H1 (cell line): Measurements from ENCODE around the gene BCL2L14. TPM values are rescaled to one million over a fixed set of nuclear protein-coding genes. Genes with fewer than 3 reads are reported as not detected.

ENCODE experiments used
- CTCF ChIA-PET: fragments of 300-600 bp; sonication (Branson Sonifier 250); formaldehyde crosslinking; loops from one replicate; lab custom pipeline; 2021; ENCODE audit not compliant: partially characterized antibody; lab: Charles Lee
- POLR2A ChIA-PET: fragments of 300-600 bp; sonication (Branson Sonifier 250); formaldehyde crosslinking; loops from one replicate; lab custom pipeline; 2021; ENCODE audit warnings: inconsistent platforms; ENCODE audit not compliant: partially characterized antibody; lab: Charles Lee
- DNase-seq, 2 experiments: peaks; one replicate each; pipeline versions ENCODE4 v3.0.0 to v3.0.0-alpha.2; 2010 to 2022; ENCODE audit warnings: low spot score in 2 of 2, low read depth in 1 of 2, mixed read lengths in 1 of 2
- FAIRE-seq: peaks from 2 replicates; lab custom pipeline; 2011; peaks lifted over from hg19 to GRCh38; lab: Jason Lieb, UNC
- H2AFZ ChIP-seq: 2 replicates; pipeline ENCODE4 v1.8.1; 2012; ENCODE audit warnings: low read length, inconsistent platforms
- H2AK5ac ChIP-seq: 2 replicates; pipeline ENCODE4 v1.6.1; 2013; ENCODE audit warnings: low read depth, low read length
- H2BK120ac ChIP-seq: replicated peaks from 2 replicates; pipeline ENCODE3; 2013; ENCODE audit warnings: low read depth, low read length, inconsistent platforms
- H2BK12ac ChIP-seq: 2 replicates; pipeline ENCODE4 v1.6.1; 2013; ENCODE audit warnings: low read depth, low read length
- H2BK15ac ChIP-seq: 2 replicates; pipeline ENCODE4 v1.6.1; 2013; ENCODE audit warnings: low read length
- H2BK20ac ChIP-seq: 2 replicates; pipeline ENCODE4 v1.6.1; 2013; ENCODE audit warnings: low read length
- H2BK5ac ChIP-seq: 2 replicates; pipeline ENCODE4 v1.6.1; 2013; ENCODE audit warnings: low read depth, low read length
- H3K14ac ChIP-seq: 2 replicates; pipeline ENCODE4 v1.6.1; 2013; ENCODE audit warnings: inconsistent platforms; ENCODE audit not compliant: insufficient read length
- H3K18ac ChIP-seq: 2 replicates; pipeline ENCODE4 v1.6.1; 2013; ENCODE audit warnings: low read length; ENCODE audit errors: extremely low read depth
- H3K23ac ChIP-seq: 2 replicates; pipeline ENCODE4 v1.6.1; 2013; ENCODE audit warnings: inconsistent platforms; ENCODE audit not compliant: insufficient read length
- H3K23me2 ChIP-seq: 2 replicates; pipeline ENCODE4 v1.6.1; 2013; ENCODE audit warnings: low read depth, low read length
- H3K27ac ChIP-seq: 2 replicates; pipeline ENCODE4 v1.6.1; 2011; ENCODE audit warnings: low read depth, low read length, inconsistent platforms
- H3K27me3 ChIP-seq, 4 experiments: replicated peaks in 1 of 4; 1 replicate in 1 of 4; 2 replicates in 3 of 4; pipeline versions ENCODE4 v1.6.1 to v1.8.1; 2011 to 2013; ENCODE audit warnings: low read length in 3 of 4, mild to moderate bottlenecking in 3 of 4, inconsistent platforms in 2 of 4, mixed read lengths in 2 of 4, moderate library complexity in 1 of 4; ENCODE audit not compliant: control insufficient read depth in 3 of 4, insufficient read depth in 3 of 4; ENCODE audit errors: extremely low read depth in 1 of 4
- H3K36me3 ChIP-seq, 4 experiments: 2 replicates each; pipeline versions ENCODE4 v1.6.1 to v1.8.1; 2011 to 2013; ENCODE audit warnings: mild to moderate bottlenecking in 4 of 4, low read length in 3 of 4, moderate library complexity in 2 of 4, control low read depth in 1 of 4, inconsistent platforms in 1 of 4; ENCODE audit not compliant: insufficient read depth in 4 of 4, control insufficient read depth in 2 of 4
- H3K4ac ChIP-seq: replicated peaks from 2 replicates; pipeline ENCODE3; 2013; ENCODE audit warnings: low read length, low read depth, mixed read lengths, inconsistent platforms; ENCODE audit not compliant: insufficient read length
- H3K4me1 ChIP-seq, 4 experiments: replicated peaks in 1 of 4; 1 replicate in 1 of 4; 2 replicates in 3 of 4; pipeline versions ENCODE4 v1.6.1 to v1.8.1; 2011 to 2013; ENCODE audit warnings: low read length in 3 of 4, inconsistent platforms in 2 of 4, mixed read lengths in 1 of 4; ENCODE audit not compliant: insufficient read depth in 4 of 4, control insufficient read depth in 3 of 4
- H3K4me2 ChIP-seq, 2 experiments: 2 replicates each; pipeline versions ENCODE4 v1.6.1 to v1.8.1; 2011 to 2013; ENCODE audit warnings: low read depth in 2 of 2, low read length in 2 of 2, control low read depth in 1 of 2, inconsistent platforms in 1 of 2, mild to moderate bottlenecking in 1 of 2; ENCODE audit not compliant: insufficient read depth in 1 of 2
- H3K4me3 ChIP-seq, 4 experiments: fragments of 200-600, 300-600 bp in 1 of 4; sonication (generic), shearing (Covaris generic), sonication (Bioruptor Twin) in 1 of 4; 2 replicates each; pipeline versions ENCODE4 v1.5.1 to v1.8.1; 2011 to 2016; ENCODE audit warnings: low read length in 4 of 4, low read depth in 3 of 4, control low read depth in 2 of 4, inconsistent platforms in 2 of 4, mild to moderate bottlenecking in 2 of 4, mixed read lengths in 1 of 4, moderate library complexity in 1 of 4; ENCODE audit not compliant: insufficient read depth in 2 of 4; ENCODE audit errors: extremely low read depth in 1 of 4
- H3K56ac ChIP-seq: replicated peaks from 2 replicates; pipeline ENCODE3; 2013; ENCODE audit warnings: low read depth, mild to moderate bottlenecking, mixed read lengths, low read length, inconsistent platforms; ENCODE audit not compliant: insufficient read length
- H3K79me1 ChIP-seq: 2 replicates; pipeline ENCODE4 v1.6.1; 2013; ENCODE audit warnings: low read depth, low read length, control low read depth
- H3K79me2 ChIP-seq, 2 experiments: 2 replicates each; pipeline versions ENCODE4 v1.6.1 to v1.8.1; 2012 to 2013; ENCODE audit warnings: low read length in 2 of 2, mild to moderate bottlenecking in 2 of 2, inconsistent platforms in 1 of 2; ENCODE audit not compliant: insufficient read depth in 2 of 2, control insufficient read depth in 1 of 2
- H3K9ac ChIP-seq, 4 experiments: replicated peaks in 1 of 4; 1 replicate in 1 of 4; 2 replicates in 3 of 4; pipeline versions ENCODE4 v1.6.1 to v1.8.1; 2011 to 2013; ENCODE audit warnings: low read depth in 3 of 4, low read length in 3 of 4, control low read depth in 2 of 4, mild to moderate bottlenecking in 2 of 4, moderate library complexity in 2 of 4, inconsistent platforms in 1 of 4; ENCODE audit errors: extremely low read depth in 1 of 4
- H3K9me3 ChIP-seq, 2 experiments: 2 replicates each; pipeline versions ENCODE4 v1.6.1 to v1.8.1; 2012 to 2013; ENCODE audit warnings: mild to moderate bottlenecking in 2 of 2, moderate library complexity in 2 of 2, control low read depth in 1 of 2, inconsistent platforms in 1 of 2, low read depth in 1 of 2, low read length in 1 of 2, mixed read lengths in 1 of 2; ENCODE audit not compliant: insufficient read depth in 2 of 2
- H4K20me1 ChIP-seq, 2 experiments: replicated peaks in 1 of 2; 2 replicates each; pipeline versions ENCODE3 to v1.8.1; 2011 to 2013; ENCODE audit warnings: inconsistent platforms in 2 of 2, low read length in 2 of 2, mild to moderate bottlenecking in 1 of 2; ENCODE audit not compliant: insufficient read depth in 2 of 2, control insufficient read depth in 1 of 2
- H4K5ac ChIP-seq: 2 replicates; pipeline ENCODE4 v1.6.1; 2013; ENCODE audit warnings: low read length, low read depth, mixed read lengths, inconsistent platforms; ENCODE audit not compliant: insufficient read length
- H4K8ac ChIP-seq: 2 replicates; pipeline ENCODE4 v1.8.0; 2013; ENCODE audit warnings: mild to moderate bottlenecking, moderate library complexity, low read length, inconsistent platforms; ENCODE audit not compliant: insufficient read depth; ENCODE audit errors: extremely low read depth
- H4K91ac ChIP-seq: replicated peaks from 2 replicates; pipeline ENCODE3; 2013; ENCODE audit warnings: low read length, mixed read lengths, inconsistent platforms; ENCODE audit not compliant: insufficient read length
- POLR2AphosphoS5 ChIP-seq: IDR thresholded peaks from 2 replicates; pipeline ENCODE4 v1.6.1; 2011; ENCODE audit warnings: low read depth, low read length
- WGBS, 2 experiments: shearing (Covaris generic) in 1 of 2; methylation state at CpG; one replicate each; pipeline versions ENCODE4 v1.1.6 to v1.1.7; 2013 to 2015; ENCODE audit warnings: low lambda C conversion rate in 2 of 2, mixed read lengths in 2 of 2, inconsistent platforms in 1 of 2, low coverage in 1 of 2, missing lambda C conversion rate in 1 of 2; ENCODE audit not compliant: insufficient replicate concordance in 2 of 2, insufficient coverage in 1 of 2, insufficient read length in 1 of 2; ENCODE audit errors: extremely low coverage in 1 of 2, missing lambda C conversion rate in 1 of 2; 5-methylcytosine and 5-hydroxymethylcytosine counted together
- polyA plus RNA-seq, 7 experiments: library from polyadenylated mRNA; depleted of rRNA in 3 of 7; stranded (reverse) in 5 of 7; unstranded in 2 of 7; fragments of >200 nt in 5 of 7; fragments of 200-250 nt in 2 of 7; gene quantifications; 1 replicate in 5 of 7; 2 replicates in 1 of 7; 4 replicates in 1 of 7; pipeline versions ENCODE4 v1.2.1 to v1.2.3, GENCODE V29; 2011 to 2013; ENCODE audit warnings: missing spikeins in 2 of 7, mixed read lengths in 2 of 7
- total RNA-seq: library from RNA; stranded (reverse); fragmentation: NEBNext Ultra II Directional; extraction: Animal tissue kit (Norgen Biotek cat#: 25700); gene quantifications from 2 replicates; pipeline ENCODE4 v1.2.1, GENCODE V29; 2021
- TF ChIP-seq, protein P1 (sequence below): IDR thresholded peaks from 2 replicates; pipeline ENCODE4 v1.6.1; 2012; ENCODE audit warnings: low read length, inconsistent platforms

The BCL2L14 gene
- total and polyA plus RNA-seq, 2 of the 8 experiments (the other 6 are each of a cell fraction or from before 2014, with no cell fraction given): 0.80 to 2.4 TPM

DNA sequence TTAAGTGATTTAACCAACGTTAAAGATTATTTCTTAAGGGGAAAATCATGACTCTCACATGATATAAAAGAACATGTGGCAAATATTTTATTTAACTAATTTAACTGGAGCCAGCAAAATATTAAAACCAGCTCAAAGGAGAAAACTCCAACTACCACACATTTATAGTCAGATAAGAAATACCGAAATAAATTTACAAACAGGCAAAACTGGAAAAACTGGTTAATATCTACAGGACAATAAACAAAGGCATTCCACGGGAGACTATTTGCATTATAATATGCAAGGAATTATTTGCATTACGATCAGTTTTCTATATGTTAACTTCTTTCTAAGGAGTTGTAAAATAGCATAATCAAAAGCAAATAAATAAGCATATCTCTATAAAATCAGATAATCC, 13.8 kb upstream of the BCL2L14 start:
- no peaks in the 10 kb centered on the region for H3K23me2 ChIP-seq
- no peak overlapping the region for H3K4ac ChIP-seq
- peak overlapping the region in 1 of 4 experiments; percentile 22; a peak in 1 of 8 replicates for H3K4me3 ChIP-seq
- no peak overlapping the region for H3K14ac ChIP-seq
- no peak overlapping the region; the same call in 1 of the 2 replicates for H2BK12ac ChIP-seq
- H4K20me1 ChIP-seq: no peaks in the 10 kb centered on the region
- DNase-seq: no peak
- no peak overlapping the region for H2AFZ ChIP-seq
- ChIA-PET POLR2A (interaction anchor here (0.6 to 1.0 kb wide), 2 partner anchors 29 to 49 kb away, joined by 3 read pairs; no protein-coding TSS in a partner anchor), CTCF (interaction anchor here (1.3 to 2.9 kb wide), 3 partner anchors 20 to 271 kb away, joined by 3 to 19 read pairs (median 11); no protein-coding TSS in a partner anchor)
- no peaks in the 10 kb centered on the region for H3K27me3 ChIP-seq
- no peak overlapping the region for H3K23ac ChIP-seq
- H2BK20ac ChIP-seq: 0 out of 2 replicates have a peak overlapping the region, but pooled peaks have one; percentile 17
- peak overlapping the region; percentile 91 for H2BK5ac ChIP-seq
- no peak for FAIRE-seq
- H4K91ac ChIP-seq: no peak overlapping the region
- H4K8ac ChIP-seq: no peak overlapping the region
- peaks cover 0 to 12% (median 6%) of the 10 kb centered on the region in 4 experiments; a peak in 5 of 7 replicates for H3K4me1 ChIP-seq
- H4K5ac ChIP-seq: no peak overlapping the region
- H3K36me3 ChIP-seq: no peaks in the 10 kb centered on the region
- WGBS, 2 experiments: 62% methylated on average over 4 of the region's 4 CpGs; no CpG with 5 or more reads in 1 of the 2 experiments
- peak overlapping the region; percentile 78 for H2BK120ac ChIP-seq
- H3K18ac ChIP-seq: no peak overlapping the region
- no peak overlapping the region for H2AK5ac ChIP-seq
- H3K79me2 ChIP-seq: no peaks in the 10 kb centered on the region
- no peaks in the 10 kb centered on the region for H3K9me3 ChIP-seq
- H3K27ac ChIP-seq: no peak overlapping the region
- no peak overlapping the region for H3K56ac ChIP-seq
- no peak overlapping the region for H3K4me2 ChIP-seq
- H3K79me1 ChIP-seq: no peaks in the 10 kb centered on the region
- no peak overlapping the region for H3K9ac ChIP-seq
- no peak overlapping the region for H2BK15ac ChIP-seq
- TF ChIP-seq, protein P1, sequence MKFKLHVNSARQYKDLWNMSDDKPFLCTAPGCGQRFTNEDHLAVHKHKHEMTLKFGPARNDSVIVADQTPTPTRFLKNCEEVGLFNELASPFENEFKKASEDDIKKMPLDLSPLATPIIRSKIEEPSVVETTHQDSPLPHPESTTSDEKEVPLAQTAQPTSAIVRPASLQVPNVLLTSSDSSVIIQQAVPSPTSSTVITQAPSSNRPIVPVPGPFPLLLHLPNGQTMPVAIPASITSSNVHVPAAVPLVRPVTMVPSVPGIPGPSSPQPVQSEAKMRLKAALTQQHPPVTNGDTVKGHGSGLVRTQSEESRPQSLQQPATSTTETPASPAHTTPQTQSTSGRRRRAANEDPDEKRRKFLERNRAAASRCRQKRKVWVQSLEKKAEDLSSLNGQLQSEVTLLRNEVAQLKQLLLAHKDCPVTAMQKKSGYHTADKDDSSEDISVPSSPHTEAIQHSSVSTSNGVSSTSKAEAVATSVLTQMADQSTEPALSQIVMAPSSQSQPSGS: no peak
- TF ChIP-seq POLR2AphosphoS5: no peak
